ENCODE measurements around the gene CDHR5.

Gene CDHR5

DNA sequence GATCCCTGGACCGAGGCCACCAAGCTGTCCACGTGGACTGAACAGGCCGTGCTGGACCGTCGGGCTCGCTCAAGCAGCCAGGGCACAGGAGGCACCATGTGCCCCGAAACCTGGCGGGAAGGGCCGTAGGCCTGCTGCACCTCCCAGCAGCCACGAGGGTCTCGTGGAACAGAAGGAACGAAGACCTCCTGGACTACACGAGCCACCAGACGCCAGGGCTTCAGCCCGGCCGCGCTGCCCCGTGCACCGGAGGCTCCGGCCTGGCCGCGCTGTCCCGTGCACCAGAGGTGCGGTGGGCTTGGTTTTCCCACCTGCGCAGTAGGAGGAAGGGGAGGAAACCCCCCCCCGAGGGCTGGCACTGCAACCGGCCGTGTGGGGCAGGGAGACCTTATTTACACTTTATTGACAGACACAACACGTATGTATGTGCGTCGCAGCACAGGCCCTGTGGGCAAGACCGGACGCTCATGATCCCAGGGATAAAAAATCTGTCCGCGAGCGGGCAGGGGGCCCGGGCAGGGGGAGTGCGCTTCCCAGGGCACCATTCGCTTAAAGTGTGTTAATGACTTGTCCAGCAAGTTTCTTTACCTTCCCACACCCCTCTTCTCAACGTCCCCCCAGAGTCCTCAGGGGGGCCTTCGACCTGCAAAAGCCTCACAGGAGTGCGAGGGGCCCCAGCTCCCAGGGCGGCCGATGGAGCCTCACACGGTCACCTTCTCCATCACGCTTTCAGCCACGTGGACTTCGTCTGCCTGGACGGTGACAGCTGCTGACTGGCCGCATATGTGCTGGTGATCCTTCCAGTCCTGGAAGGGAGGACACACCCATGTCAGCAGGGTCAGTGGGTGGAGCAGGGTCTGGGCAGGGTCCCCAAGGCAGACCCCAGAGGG is 19.3 kb upstream of the CDHR5 start:
- no peak for DNase-seq

DNA sequence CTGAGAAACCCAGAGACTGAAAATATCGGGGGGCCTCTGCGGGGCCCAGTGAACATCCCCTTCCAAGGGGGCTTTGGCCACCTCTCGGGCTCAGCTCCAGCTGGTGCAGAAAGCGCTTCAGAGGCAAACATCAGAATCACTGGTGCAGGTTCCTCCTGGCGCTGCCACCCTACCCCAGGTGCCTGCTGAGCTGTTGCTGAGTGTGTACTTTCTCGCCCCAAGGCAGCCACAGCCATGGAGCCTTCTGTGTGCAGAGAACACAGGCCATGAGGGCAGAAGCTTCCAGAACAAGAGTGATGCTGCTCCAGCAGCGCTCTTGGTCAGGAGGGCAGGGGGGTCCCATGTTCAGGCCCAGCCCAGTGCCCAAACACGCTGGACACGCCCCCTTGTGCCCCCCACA is 18.6 kb upstream of the CDHR5 start:
- no peak for DNase-seq

DNA sequence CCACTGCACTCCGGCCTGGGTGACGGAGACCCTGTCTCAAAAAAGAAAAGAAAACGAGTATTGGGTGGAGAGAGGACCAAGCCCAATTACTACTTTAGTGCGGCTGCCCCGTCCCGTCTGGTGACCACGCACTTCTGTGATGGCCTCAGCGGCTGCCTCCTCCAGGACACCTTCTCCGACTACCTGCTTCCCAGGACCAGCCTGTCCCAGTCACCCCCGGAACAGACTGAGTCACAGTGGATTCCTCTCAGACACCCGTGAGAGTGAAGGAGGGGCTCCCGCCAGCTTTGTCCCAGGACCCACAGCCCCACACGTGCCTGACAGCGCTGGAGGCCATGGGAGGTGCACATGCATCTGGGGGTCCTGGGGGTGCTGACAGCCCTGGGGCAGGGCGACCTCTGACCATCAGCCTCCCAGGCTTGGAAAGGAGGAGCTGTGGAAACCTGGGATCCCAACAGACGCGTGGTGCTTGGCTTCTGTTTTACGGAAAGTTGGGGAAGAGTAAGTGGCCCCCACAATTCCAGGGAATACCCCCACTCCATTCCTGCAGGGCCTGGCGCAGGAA is 17.1 kb upstream of the CDHR5 start:
- no peak for DNase-seq

DNA sequence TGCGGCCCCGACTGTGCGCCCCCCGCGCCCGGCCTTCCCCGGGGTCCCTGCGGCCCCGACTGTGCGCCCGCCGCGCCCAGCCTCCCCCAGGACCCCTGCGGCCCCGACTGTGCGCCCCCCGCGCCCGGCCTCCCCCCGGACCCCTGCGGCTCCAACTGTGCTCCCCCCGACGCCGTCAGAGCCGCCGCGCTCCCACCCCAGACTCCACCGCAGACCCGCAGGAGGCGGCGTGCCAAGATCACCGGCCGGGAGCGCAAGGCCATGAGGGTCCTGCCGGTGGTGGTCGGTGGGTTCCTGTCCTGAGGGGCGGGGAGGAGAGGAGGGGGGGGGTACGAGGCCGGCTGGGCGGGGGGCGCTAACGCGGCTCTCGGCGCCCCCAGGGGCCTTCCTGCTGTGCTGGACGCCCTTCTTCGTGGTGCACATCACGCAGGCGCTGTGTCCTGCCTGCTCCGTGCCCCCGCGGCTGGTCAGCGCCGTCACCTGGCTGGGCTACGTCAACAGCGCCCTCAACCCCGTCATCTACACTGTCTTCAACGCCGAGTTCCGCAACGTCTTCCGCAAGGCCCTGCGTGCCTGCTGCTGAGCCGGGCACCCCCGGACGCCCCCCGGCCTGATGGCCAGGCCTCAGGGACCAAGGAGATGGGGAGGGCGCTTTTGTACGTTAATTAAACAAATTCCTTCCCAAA is 15.4 kb upstream of the CDHR5 start:
- DNase-seq = no peak

DNA sequence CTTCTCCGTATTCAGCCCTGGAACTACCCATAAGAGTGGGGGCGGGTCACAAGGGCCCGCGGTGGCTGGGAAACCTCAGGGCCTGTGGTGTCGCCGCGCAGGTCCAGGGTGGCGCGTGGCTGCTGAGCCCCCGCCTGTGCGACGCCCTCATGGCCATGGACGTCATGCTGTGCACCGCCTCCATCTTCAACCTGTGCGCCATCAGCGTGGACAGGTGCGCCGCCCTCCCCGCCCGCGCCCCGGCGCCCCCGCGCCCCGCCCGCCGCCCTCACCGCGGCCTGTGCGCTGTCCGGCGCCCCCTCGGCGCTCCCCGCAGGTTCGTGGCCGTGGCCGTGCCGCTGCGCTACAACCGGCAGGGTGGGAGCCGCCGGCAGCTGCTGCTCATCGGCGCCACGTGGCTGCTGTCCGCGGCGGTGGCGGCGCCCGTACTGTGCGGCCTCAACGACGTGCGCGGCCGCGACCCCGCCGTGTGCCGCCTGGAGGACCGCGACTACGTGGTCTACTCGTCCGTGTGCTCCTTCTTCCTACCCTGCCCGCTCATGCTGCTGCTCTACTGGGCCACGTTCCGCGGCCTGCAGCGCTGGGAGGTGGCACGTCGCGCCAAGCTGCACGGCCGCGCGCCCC is 14.7 kb upstream of the CDHR5 start:
- DNase-seq = no peak

DNA sequence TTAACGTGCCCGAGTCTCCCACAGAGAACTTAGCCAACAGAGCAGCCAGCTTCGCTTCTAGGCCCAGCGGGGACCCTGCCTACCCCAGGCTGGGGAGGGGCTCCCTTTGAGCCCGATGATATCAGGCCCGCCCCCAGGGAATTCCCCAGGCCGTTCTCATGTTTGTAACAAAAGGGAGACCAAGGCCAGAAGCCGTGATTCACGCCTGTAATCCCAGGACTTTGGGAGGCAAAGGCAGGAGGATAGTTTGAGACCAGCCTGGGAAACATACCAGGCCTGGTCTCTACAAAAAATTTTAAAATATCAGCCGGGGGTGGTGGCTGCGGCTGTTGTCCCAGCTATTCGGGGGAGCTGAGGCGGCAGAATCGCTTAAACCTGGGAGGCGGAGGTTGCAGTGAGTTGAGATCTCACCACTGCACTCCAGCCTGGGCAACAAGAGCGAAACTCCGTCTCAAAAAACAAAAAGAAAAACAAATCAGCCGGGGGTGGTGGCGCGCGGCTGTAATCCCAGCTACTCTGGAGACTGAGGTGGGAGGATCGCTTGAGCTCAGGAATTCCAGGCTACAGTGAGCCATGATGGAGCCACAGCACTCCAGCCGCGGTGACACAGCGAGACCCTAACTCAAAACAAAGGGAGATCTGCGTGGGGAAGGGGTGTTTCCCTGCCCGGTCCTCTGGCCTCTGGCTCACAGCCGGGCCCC is 14.0 kb upstream of the CDHR5 start:
- DNase-seq = no peak

DNA sequence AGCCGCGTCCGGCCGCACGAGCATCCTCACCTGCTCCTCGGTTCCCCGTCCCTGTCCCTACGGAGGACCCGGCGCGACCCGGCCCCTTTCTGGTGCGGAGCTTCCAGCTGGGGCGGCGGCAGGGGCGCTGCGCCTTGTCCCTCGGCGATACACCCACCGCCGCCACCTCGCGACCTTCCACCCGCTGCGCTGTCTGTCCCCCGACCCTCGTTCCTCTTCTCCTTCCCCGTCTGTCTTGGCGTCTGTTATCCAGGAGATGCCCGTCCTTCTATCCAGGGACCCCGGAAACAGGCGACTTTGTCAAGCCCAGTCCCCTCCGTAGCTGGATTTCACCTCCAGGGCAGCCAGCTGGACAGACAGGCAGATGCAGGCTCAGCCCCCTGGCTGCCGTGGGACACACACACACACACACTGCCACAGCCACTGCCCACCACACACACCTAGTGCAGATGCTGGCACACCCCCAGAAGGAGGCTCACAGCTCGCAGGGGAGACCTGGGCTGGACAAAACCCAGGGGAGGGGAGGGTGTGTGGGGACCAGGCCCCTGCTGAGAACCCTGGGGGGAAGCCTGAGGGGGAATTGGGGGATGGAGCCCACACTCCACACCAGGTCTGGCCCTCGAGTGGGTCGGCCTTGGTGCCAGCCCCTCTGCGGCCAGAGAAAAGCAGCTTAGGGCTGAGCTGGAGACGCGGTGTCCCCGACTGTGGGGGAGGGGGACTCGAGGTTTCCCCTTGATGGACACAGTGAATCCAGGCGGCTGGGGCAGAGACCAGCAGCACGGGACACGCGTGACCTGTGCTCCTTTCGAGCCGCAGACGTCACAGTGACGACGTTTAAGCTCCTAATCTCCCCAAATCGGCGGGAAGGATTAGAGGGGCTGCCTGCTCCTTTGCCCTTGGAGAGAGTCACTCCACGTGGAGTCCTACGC is 13.1 kb upstream of the CDHR5 start:
- no peak for DNase-seq

DNA sequence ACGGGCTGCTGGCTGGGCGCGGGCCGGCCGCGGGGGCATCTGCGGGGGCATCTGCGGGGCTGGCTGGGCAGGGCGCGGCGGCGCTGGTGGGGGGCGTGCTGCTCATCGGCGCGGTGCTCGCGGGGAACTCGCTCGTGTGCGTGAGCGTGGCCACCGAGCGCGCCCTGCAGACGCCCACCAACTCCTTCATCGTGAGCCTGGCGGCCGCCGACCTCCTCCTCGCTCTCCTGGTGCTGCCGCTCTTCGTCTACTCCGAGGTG is 12.5 kb upstream of the CDHR5 start:
- no peak for DNase-seq

DNA sequence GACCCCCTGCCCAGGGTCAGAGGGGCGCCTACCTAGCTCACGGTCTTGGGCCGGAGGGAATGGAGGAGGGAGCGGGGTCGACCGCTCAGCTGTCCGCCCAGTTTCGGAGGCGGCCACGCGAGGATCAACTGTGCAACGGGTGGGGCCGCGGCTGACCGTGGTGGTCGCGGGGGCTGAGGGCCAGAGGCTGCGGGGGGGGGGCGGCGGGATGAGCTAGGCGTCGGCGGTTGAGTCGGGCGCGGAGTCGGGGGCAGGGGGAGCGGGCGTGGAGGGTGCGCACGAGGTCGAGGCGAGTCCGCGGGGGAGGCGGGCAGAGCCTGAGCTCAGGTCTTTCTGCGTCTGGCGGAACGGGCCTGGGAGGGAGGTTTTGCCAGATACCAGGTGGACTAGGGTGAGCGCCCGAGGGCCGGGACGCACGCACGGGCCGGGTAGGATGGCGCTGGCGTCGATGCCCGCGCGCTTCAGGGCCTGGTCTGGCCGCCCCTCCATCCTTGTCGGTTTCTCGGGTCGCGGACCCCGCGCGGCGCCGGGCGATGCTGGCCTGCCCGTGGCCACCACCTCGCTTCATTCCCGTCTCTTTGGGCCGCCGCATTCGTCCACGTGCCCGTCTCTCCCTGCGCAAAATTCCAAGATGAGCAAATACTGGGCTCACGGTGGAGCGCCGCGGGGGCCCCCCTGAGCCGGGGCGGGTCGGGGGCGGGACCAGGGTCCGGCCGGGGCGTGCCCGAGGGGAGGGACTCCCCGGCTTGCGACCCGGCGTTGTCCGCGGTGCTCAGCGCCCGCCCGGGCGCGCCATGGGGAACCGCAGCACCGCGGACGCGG is 12.0 kb upstream of the CDHR5 start, which contains the start of gene DRD4:
DRD4 (plus strand) TSS at position 759 of the 822 bp plus-strand sequence; CDS start at position 795, 36 bp downstream.
- DNase-seq = no peak

DNA sequence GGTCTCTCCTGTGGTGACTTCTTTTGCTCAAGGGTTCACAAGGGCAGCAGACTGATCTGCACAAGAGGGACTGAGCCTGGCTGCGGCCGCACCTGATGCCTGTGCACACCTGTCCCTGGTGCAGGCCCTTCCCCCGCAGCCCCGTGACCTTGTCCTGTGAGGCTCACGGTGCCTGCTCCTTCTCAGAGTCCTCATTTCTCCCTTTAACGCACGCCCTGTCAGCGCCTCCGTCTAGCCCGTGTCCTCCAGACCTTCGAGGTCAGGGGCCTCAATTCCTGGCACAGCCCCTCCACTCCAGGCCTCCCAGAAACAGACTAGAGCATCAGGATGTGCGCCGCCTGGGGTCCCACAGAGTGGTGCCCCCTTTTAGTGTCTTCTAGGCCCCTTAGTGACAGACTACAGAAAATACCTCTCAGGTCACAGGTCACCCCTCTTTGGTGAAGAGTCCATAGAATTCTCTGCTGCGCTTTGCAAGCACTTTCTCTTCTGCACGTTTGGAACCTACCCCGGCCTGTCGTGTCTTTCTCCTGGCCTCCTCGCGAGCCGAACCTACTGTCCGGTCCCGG is 11.3 kb upstream of the CDHR5 start:
- no peak for DNase-seq

DNA sequence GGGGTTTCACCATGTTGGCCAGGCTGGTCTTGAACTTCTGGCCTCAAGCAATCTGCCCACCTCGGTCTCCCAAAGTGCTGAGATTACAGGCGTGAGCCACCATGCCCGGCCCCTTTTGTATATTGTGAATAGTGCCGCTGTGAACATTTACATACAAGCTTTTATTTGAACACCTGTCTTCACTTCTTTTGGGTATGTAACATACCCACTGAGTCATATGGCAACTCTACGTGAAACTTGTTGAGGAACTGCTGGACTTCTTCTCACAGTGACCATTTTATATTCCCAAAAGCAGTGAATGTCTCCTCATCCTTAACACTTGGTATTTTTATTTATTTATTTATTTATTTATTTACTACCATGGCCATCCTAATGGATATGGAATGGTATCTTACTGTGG is 6.1 kb upstream of the CDHR5 start:
- no peak for DNase-seq

DNA sequence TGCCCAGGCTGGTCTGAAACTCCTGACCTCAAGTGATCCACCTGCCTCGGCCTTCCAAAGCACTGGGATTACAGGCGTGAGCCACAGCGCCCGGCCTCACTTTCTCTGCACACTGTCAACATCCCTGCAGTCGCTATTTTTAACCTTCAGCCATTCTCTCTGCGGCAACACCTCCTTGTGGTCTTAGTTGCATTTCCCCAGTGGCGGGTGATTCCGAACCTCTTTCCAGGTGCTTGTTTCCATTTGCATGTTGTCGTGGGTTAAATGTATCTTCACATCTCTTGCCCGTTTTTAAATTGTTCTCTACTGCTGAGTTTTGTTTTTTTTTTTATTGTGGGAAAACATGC is 4.5 kb upstream of the CDHR5 start:
- peak; percentile 38 for DNase-seq

DNA sequence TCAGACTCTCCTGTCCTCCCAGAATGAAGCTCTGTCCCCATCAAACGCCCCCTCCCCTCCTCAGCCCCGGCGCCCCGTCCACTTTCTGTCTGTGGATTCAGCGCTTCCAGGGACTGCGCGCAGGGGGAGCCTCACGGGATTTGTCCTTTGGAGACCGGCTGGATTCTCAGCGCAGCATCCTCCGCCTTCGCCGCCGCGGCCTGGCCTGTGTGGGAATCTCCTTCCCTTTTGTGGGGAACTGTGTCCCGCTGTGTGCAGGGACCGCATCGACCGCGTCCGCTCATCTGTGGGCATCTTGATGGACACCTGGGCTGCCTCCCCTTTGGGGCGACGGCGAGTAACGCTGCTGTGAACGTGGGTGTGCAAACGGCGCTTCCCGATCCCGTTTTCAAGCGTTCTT is 3.3 kb upstream of the CDHR5 start:
- DNase-seq = no peak

DNA sequence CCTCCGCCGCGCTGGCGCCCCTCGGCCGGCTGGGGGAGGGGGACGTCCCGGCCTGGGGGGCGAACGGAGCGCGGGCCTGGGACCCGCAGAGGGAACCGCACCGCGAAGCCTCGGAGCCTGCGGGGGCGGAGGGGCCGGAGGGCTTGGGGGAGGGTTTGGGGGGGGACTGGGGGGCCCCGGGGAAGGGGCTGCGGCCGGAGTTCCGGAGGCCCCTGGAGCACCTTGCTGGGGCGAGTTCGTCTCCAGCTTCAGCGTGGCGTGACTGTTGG is 2.5 kb upstream of the CDHR5 start:
- DNase-seq = no peak

DNA sequence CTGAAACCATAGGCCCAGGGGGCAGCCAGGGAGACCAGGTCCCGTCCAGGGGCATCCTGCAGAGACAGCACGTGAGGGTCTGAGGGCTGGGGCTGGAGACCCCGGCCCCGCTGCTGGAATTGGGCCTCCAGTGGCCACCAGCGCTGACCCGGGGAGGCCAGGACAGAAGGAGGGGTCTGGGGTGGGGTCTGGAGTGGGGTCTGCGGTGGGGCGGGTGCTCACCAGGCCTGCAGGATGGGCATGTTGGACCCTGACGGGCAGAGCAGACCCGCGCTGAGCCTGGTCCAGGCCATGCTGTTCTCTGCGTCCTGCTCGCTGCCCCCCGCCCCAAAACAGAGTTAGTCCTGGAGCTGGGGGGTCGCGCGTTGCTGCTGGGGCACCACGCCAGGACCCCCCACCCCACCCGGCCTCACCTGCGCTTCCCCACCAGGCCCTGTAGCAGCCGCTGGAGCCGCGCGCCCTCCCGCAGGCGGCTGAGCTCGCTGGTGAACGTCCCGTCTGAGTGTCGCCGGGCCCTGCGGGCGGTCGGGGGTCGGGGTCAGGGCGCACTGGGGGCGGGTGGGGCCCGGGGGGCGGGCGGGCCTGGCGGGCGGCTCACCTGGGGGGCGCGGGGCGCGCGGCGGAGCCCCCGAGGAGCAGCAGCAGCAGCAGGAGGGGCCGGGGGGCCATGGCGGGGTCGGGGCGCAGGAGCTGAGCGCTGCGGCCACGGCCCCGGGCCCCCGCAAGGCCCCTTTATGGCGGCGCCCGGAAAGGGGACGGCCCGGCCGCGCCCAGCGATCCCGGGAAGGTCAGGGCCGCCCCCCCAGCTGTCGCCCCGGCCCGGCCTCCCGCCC is 1.9 kb upstream of the CDHR5 start, which contains the start of gene SCT:
SCT (minus strand) TSS at position 707 of the 833 bp plus-strand sequence; CDS start at position 669, 38 bp downstream.
- no peak for DNase-seq

DNA sequence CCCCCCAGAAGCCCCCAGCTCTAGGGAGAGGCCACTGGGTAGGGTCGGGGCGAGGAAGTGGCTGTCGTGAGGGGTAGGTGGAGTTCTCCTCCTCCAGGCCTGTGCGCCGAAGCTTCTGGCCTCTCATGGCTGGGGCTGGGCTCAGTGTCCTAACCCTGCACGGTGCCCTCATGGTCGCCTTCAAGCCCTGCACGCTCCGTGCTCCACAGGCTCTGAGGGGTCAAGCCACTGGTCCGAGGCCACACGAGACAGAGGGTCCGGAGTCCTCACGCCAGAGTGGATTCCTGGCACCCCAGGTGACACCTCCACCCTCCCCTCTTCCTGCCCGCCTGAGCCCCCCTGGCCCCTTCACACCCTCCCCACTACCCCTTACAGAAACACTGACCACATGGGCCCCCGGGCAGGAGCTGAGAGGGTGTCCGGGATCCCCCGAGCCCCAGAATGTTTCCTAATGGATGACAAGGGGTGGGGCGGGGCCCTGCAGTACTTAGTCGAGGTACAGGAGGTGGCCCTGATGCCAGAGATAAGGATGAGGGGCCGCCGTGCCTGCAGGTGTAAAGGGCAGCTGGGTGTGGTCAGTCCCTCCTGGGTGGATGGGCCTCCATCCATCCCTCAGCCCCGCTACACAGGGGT is 997 bp upstream of the CDHR5 start:
- DNase-seq = no peak

DNA sequence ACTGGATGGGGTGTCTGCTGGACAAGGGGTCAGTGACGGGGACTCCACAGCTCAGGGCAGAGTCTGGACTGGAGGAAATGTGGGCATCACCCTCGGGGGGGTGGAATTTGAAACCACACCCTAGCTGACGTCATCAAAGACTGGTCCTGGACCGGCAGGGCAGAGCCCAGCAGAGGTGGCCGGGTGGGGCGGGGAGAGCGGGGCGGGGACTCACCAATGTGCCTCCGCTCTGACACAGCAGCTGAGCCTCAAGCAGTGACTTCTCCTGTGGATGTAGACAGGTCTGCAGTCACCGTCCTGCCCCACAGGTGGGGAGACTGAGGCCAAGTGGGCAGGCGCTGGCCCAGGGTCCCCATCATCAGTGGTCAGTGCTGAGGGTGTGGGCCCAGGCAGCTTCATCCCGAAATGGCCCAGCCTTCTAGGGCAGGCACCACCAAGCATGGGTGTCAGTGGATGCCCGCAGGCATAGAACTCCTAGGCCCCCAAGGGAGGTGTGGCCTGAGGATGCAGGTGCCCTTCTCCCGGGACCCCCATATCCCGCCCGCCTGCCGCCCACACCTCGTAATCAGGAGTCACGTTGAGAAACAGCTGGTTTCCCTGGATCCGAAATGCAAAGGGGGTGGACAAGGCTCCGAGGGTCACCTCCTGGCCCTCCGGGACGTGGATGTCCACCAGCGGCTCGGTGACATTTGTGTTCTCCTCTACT is 603 bp downstream of the CDHR5 start:
- DNase-seq = no peak

DNA sequence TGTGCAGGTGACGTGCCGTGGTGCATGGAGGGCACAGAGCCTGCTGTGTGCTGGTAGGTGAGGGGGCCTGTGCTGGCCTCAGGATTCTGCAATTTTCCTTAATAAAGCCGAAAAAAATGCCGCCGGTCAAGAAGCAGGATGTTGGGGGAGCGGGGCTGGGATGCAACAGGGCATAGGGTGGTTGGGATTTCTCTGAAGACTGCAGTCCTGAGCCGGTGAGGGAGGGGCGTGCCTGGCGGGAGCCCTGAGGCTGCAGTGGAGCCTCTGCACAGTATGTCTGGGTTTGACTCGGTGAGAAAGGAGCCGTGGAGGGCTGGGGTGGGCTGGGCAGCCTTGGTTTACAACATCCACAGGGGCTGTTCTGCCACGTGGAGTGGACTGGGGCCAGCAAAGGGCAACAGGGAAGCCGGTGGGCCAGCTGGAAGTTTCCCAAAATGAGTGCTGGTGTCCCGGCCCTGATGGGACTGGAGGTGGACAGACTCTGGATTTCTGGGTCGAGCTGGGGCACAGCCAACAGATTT is 1.3 kb downstream of the CDHR5 start:
- DNase-seq = no peak

DNA sequence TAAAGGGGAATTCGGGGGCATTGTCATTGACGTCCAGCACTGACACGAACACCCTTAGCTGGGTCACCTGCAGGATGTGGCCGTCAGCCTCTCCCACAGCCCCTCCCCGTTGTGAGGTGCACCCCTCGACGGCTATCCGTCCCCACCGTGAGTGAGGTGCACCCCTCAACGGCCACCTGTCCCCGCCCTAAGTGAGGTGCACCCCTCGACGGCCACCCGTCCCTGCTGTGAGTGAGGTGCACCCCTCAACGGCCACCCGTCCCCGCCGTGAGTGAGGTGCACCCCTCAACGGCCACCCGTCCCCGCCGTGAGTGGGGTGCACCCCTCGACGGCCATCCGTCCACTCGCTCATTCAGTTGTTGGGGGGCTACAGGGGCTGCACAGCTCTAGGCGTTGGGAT is 2.9 kb downstream of the CDHR5 start:
- no peak for DNase-seq
